ENCODE data around the gene CDC73.

Gene CDC73

GRCh38 chr1:193104907-193105820, 16.7 kb upstream of the CDC73 start, which contains the start of gene GLRX2:
Gene GLRX2 (minus strand): TSS chr1:193105414. CDS start chr1:193105382, 32 bp downstream.
- DNase-seq (ENCODE audit: low spot score) = peak; percentile 95
- no peak for TF ChIP-seq CTCF (IDR thresholded peaks at IDR 0.05)
- H3K27ac ChIP-seq = peak within 1 kb of the TSS; percentile 97 to 98
- H3K4me3 ChIP-seq = peak within 1 kb of the TSS; percentile 95

GRCh38 chr1:193105821-193106177, 16.0 kb upstream of the CDC73 start:
- DNase-seq (ENCODE audit: low spot score) = no peak
- no peak for TF ChIP-seq CTCF (IDR thresholded peaks at IDR 0.05)
- Histone ChIP-seq H3K27ac (peak overlapping the region; percentile 97 to 98), H3K4me3 (peak overlapping the region; percentile 95)

- DNase-seq (ENCODE audit: low spot score) = no peak
- Histone ChIP-seq H3K4me3 (no peak overlapping the region), H3K27ac (no peak overlapping the region)
- TF ChIP-seq CTCF (IDR thresholded peaks at IDR 0.05) = no peak
Observed at GRCh38 chr1:193108471-193108870, 13.4 kb upstream of the CDC73 start.

GRCh38 chr1:193109619-193110018, 12.2 kb upstream of the CDC73 start:
- H3K4me3 ChIP-seq = no peak overlapping the region
- no peak for DNase-seq (ENCODE audit: low spot score)
- no peak overlapping the region for H3K27ac ChIP-seq
- TF ChIP-seq CTCF (IDR thresholded peaks at IDR 0.05) = no peak

- TF ChIP-seq CTCF (IDR thresholded peaks at IDR 0.05) = no peak
- Histone ChIP-seq H3K27ac (no peak overlapping the region), H3K4me3 (no peak overlapping the region)
- DNase-seq (ENCODE audit: low spot score) = no peak
Observed at GRCh38 chr1:193110246-193110645, 11.6 kb upstream of the CDC73 start.

GRCh38 chr1:193110864-193111263, 11.0 kb upstream of the CDC73 start:
- no peak for TF ChIP-seq CTCF (IDR thresholded peaks at IDR 0.05)
- Histone ChIP-seq H3K27ac (peak overlapping the region in 1 of 2 donors; percentile 80), H3K4me3 (no peak overlapping the region)
- DNase-seq (ENCODE audit: low spot score) = no peak

- Histone ChIP-seq H3K27ac (peak overlapping the region; percentile 51 to 80), H3K4me3 (no peak overlapping the region)
- peak; percentile 81 for DNase-seq (ENCODE audit: low spot score)
- TF ChIP-seq CTCF (IDR thresholded peaks at IDR 0.05) = no peak
Observed at GRCh38 chr1:193111641-193112090, 10.2 kb upstream of the CDC73 start.

Data from coronary artery (tissue), 2 donors.